Measurements from ENCODE around the gene NTPCR. TPM values are rescaled to one million over a fixed set of nuclear protein-coding genes. Genes with fewer than 3 reads are reported as not detected.
"Not testable (repeated sequence)": the region's sequence is repeated elsewhere in the genome, so short reads cannot be mapped to it uniquely, and the experiment has no call there.

The NTPCR gene
- total RNA-seq, 1 donor = 2.8 TPM

GRCh38 chr1:232917053-232917452, 33.4 kb upstream of the NTPCR start:
- Histone ChIP-seq H3K27me3 (ENCODE audit: insufficient read depth, low read length) (no peaks in the 10 kb centered on the region), H3K4me1 (ENCODE audit: insufficient read depth, low read length) (no peaks in the 10 kb centered on the region), H3K9me3 (ENCODE audit: low read depth, low read length) (no peaks in the 10 kb centered on the region), H3K4me3 (ENCODE audit: low read length) (no peak overlapping the region)

- Histone ChIP-seq H3K4me3 (ENCODE audit: low read length) (no peak overlapping the region), H3K4me1 (ENCODE audit: insufficient read depth, low read length) (peaks cover 16% of the 10 kb centered on the region), H3K9me3 (ENCODE audit: low read depth, low read length) (no peaks in the 10 kb centered on the region), H3K27me3 (ENCODE audit: insufficient read depth, low read length) (no peaks in the 10 kb centered on the region)
Observed at GRCh38 chr1:232921381-232921780, 29.0 kb upstream of the NTPCR start.

GRCh38 chr1:232922485-232922884, 27.9 kb upstream of the NTPCR start:
- Histone ChIP-seq H3K9me3 (ENCODE audit: low read depth, low read length) (no peaks in the 10 kb centered on the region), H3K4me1 (ENCODE audit: insufficient read depth, low read length) (peaks cover 16% of the 10 kb centered on the region), H3K4me3 (ENCODE audit: low read length) (no peak overlapping the region), H3K27me3 (ENCODE audit: insufficient read depth, low read length) (no peaks in the 10 kb centered on the region)

GRCh38 chr1:232923739-232924386, 26.5 kb upstream of the NTPCR start:
- Histone ChIP-seq H3K4me3 (ENCODE audit: low read length) (no peak overlapping the region), H3K27me3 (ENCODE audit: insufficient read depth, low read length) (no peaks in the 10 kb centered on the region), H3K4me1 (ENCODE audit: insufficient read depth, low read length) (peaks cover 16% of the 10 kb centered on the region), H3K9me3 (ENCODE audit: low read depth, low read length) (no peaks in the 10 kb centered on the region)

GRCh38 chr1:232924874-232925273, 25.5 kb upstream of the NTPCR start:
- H3K4me3 ChIP-seq (ENCODE audit: low read length) = no peak overlapping the region
- peaks cover 16% of the 10 kb centered on the region for H3K4me1 ChIP-seq (ENCODE audit: insufficient read depth, low read length)
- H3K27me3 ChIP-seq (ENCODE audit: insufficient read depth, low read length) = no peaks in the 10 kb centered on the region
- no peaks in the 10 kb centered on the region for H3K9me3 ChIP-seq (ENCODE audit: low read depth, low read length)

- Histone ChIP-seq H3K4me1 (ENCODE audit: insufficient read depth, low read length) (peaks cover 16% of the 10 kb centered on the region), H3K27me3 (ENCODE audit: insufficient read depth, low read length) (no peaks in the 10 kb centered on the region), H3K4me3 (ENCODE audit: low read length) (no peak overlapping the region), H3K9me3 (ENCODE audit: low read depth, low read length) (no peaks in the 10 kb centered on the region)
Observed at GRCh38 chr1:232925421-232926220, 24.8 kb upstream of the NTPCR start.

- peaks cover 16% of the 10 kb centered on the region for H3K4me1 ChIP-seq (ENCODE audit: insufficient read depth, low read length)
- not testable (repeated sequence) for H3K9me3 ChIP-seq (ENCODE audit: low read depth, low read length); H3K27me3 ChIP-seq (ENCODE audit: insufficient read depth, low read length); H3K4me3 ChIP-seq (ENCODE audit: low read length)
Observed at GRCh38 chr1:232927166-232927565, 23.2 kb upstream of the NTPCR start.

- Histone ChIP-seq H3K9me3 (ENCODE audit: low read depth, low read length) (no peaks in the 10 kb centered on the region), H3K4me1 (ENCODE audit: insufficient read depth, low read length) (peaks cover 16% of the 10 kb centered on the region), H3K27me3 (ENCODE audit: insufficient read depth, low read length) (no peaks in the 10 kb centered on the region), H3K4me3 (ENCODE audit: low read length) (no peak overlapping the region)
Observed at GRCh38 chr1:232927830-232928505, 22.4 kb upstream of the NTPCR start.

GRCh38 chr1:232932486-232933425, 17.7 kb upstream of the NTPCR start:
- Histone ChIP-seq H3K4me1 (ENCODE audit: insufficient read depth, low read length) (peaks cover 9% of the 10 kb centered on the region), H3K4me3 (ENCODE audit: low read length) (no peak overlapping the region), H3K9me3 (ENCODE audit: low read depth, low read length) (no peaks in the 10 kb centered on the region), H3K27me3 (ENCODE audit: insufficient read depth, low read length) (no peaks in the 10 kb centered on the region)

GRCh38 chr1:232936941-232937340, 13.5 kb upstream of the NTPCR start:
- Histone ChIP-seq H3K4me3 (ENCODE audit: low read length) (no peak overlapping the region), H3K9me3 (ENCODE audit: low read depth, low read length) (no peaks in the 10 kb centered on the region), H3K27me3 (ENCODE audit: insufficient read depth, low read length) (no peaks in the 10 kb centered on the region), H3K4me1 (ENCODE audit: insufficient read depth, low read length) (peaks cover 15% of the 10 kb centered on the region)

GRCh38 chr1:232937741-232938375, 12.6 kb upstream of the NTPCR start:
- H3K9me3 ChIP-seq (ENCODE audit: low read depth, low read length) = no peaks in the 10 kb centered on the region
- H3K27me3 ChIP-seq (ENCODE audit: insufficient read depth, low read length) = no peaks in the 10 kb centered on the region
- no peak overlapping the region for H3K4me3 ChIP-seq (ENCODE audit: low read length)
- H3K4me1 ChIP-seq (ENCODE audit: insufficient read depth, low read length) = peaks cover 15% of the 10 kb centered on the region

GRCh38 chr1:232938926-232939325, 11.5 kb upstream of the NTPCR start:
- no peaks in the 10 kb centered on the region for H3K27me3 ChIP-seq (ENCODE audit: insufficient read depth, low read length)
- no peaks in the 10 kb centered on the region for H3K9me3 ChIP-seq (ENCODE audit: low read depth, low read length)

GRCh38 chr1:232939748-232940147, 10.7 kb upstream of the NTPCR start:
- Histone ChIP-seq H3K4me1 (ENCODE audit: insufficient read depth, low read length) (peaks cover 27% of the 10 kb centered on the region), H3K27me3 (ENCODE audit: insufficient read depth, low read length) (no peaks in the 10 kb centered on the region), H3K9me3 (ENCODE audit: low read depth, low read length) (no peaks in the 10 kb centered on the region), H3K4me3 (ENCODE audit: low read length) (no peak overlapping the region)

More at GRCh38 chr1:232938926-232939325, 11.5 kb upstream of the NTPCR start:
- Histone ChIP-seq H3K4me1 (ENCODE audit: insufficient read depth, low read length) (peaks cover 19% of the 10 kb centered on the region), H3K4me3 (ENCODE audit: low read length) (no peak overlapping the region)

GRCh38 chr1:232940262-232940661, 10.1 kb upstream of the NTPCR start:
- no peak overlapping the region for H3K4me3 ChIP-seq (ENCODE audit: low read length)
- no peaks in the 10 kb centered on the region for H3K27me3 ChIP-seq (ENCODE audit: insufficient read depth, low read length)
- peaks cover 27% of the 10 kb centered on the region for H3K4me1 ChIP-seq (ENCODE audit: insufficient read depth, low read length)
- no peaks in the 10 kb centered on the region for H3K9me3 ChIP-seq (ENCODE audit: low read depth, low read length)

Measured in mononuclear cell (primary cell).